DOHH2 (cell line): ENCODE measurements around the gene GNG12.

ENCODE experiments used
- H3F3A ChIP-seq: fragments of 200-600 bp; sonication (generic), shearing (Covaris generic); 2 replicates; pipeline ENCODE4 v1.6.0; 2016; ENCODE audit warnings: antibody characterized with exemption, mild to moderate bottlenecking; ENCODE audit not compliant: control insufficient read depth, insufficient read depth
- H3K27ac ChIP-seq: fragments of 200-600 bp; sonication (generic); 2 replicates; pipeline ENCODE4 v1.5.1; 2014; ENCODE audit warnings: low read depth, mild to moderate bottlenecking, low read length, moderate library complexity
- H3K27me3 ChIP-seq: fragments of 200-600 bp; sonication (generic); 2 replicates; pipeline ENCODE4 v1.6.1; 2014; ENCODE audit warnings: mild to moderate bottlenecking, low read length, mixed read lengths; ENCODE audit not compliant: control insufficient read depth
- H3K36me3 ChIP-seq: fragments of 200-600 bp; sonication (generic); 2 replicates; pipeline ENCODE4 v1.6.1; 2014; ENCODE audit warnings: mild to moderate bottlenecking, low read length, moderate library complexity, mixed read lengths; ENCODE audit not compliant: control insufficient read depth
- H3K4me1 ChIP-seq: fragments of 200-600 bp; sonication (generic); 2 replicates; pipeline ENCODE4 v1.6.1; 2014; ENCODE audit warnings: mild to moderate bottlenecking, low read length, mixed read lengths; ENCODE audit not compliant: control insufficient read depth
- H3K4me2 ChIP-seq: fragments of 200-600 bp; sonication (generic); 2 replicates; pipeline ENCODE4 v1.6.0; 2014; ENCODE audit warnings: mild to moderate bottlenecking, low read length, moderate library complexity
- H3K4me3 ChIP-seq: fragments of 200-600 bp; sonication (generic); 2 replicates; pipeline ENCODE4 v1.5.1; 2014; ENCODE audit warnings: mild to moderate bottlenecking, low read length, mixed read lengths
- H3K79me2 ChIP-seq: fragments of 200-600 bp; sonication (generic); 2 replicates; pipeline ENCODE4 v1.6.1; 2014; ENCODE audit warnings: mild to moderate bottlenecking, low read length, mixed read lengths; ENCODE audit not compliant: control insufficient read depth
- H3K9me2 ChIP-seq: fragments of 200-600 bp; sonication (generic); replicated peaks from 2 replicates; pipeline ENCODE4 v1.6.1; 2014; ENCODE audit warnings: mild to moderate bottlenecking, low read length, mixed read lengths; ENCODE audit not compliant: control insufficient read depth
- H3K9me3 ChIP-seq: fragments of 200-600 bp; sonication (generic); 2 replicates; pipeline ENCODE4 v1.6.1; 2014; ENCODE audit warnings: antibody characterized with exemption, low read length, mixed read lengths; ENCODE audit not compliant: control insufficient read depth, insufficient read depth
- H4K20me1 ChIP-seq: fragments of 200-600 bp; sonication (generic); 2 replicates; pipeline ENCODE4 v1.6.0; 2014; ENCODE audit warnings: low read depth, mild to moderate bottlenecking, antibody characterized with exemption, low read length, moderate library complexity; ENCODE audit not compliant: control insufficient read depth, insufficient read depth
- EZH2phosphoT487 ChIP-seq: fragments of 200-600 bp; sonication (generic); IDR thresholded peaks from 2 replicates; pipeline ENCODE4 v1.6.1; 2017; ENCODE audit warnings: borderline replicate concordance, mild to moderate bottlenecking, antibody characterized with exemption, low read length, moderate library complexity, mixed read lengths
- TF ChIP-seq, protein P1 (sequence below): fragments of 200-600 bp; sonication (generic); IDR thresholded peaks from one replicate; pipeline ENCODE4 v1.5.1; 2014; ENCODE audit warnings: antibody characterized with exemption, mild to moderate bottlenecking, low read depth, low read length; ENCODE audit not compliant: poor library complexity, severe bottlenecking

GNG12 gene

DNA sequence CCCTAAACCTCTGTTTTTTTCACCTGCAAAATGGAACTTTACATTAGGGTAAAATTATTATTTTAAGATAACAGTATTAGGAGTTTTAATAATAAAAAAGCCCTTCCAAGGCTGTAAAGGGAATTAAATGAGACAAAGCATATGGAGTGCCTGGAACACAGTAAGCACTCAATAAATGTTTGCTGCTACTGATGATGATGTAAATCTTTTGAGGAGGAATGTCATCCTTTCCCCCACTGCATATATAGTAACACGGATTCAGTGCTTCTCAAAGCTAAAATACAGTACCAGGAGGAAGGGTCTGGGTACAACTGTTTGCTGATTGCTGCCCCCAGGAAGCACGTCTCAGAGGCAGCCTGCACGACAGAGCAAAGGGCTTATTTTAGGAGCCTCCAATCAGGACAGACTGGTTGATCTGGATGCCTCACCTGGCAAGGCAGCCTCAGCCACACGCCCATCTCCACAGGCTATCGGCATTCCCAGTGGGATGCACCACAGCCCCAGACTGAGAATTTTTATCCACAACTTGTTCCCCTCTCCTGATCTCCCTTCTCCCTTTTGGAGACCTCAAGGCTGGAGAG is 83.9 kb downstream of the GNG12 start:
- H3K36me3 ChIP-seq, result no peaks in the 10 kb centered on the region
- no peaks in the 10 kb centered on the region for H3K27me3 ChIP-seq
- H3K4me2 ChIP-seq, result no peak overlapping the region

DNA sequence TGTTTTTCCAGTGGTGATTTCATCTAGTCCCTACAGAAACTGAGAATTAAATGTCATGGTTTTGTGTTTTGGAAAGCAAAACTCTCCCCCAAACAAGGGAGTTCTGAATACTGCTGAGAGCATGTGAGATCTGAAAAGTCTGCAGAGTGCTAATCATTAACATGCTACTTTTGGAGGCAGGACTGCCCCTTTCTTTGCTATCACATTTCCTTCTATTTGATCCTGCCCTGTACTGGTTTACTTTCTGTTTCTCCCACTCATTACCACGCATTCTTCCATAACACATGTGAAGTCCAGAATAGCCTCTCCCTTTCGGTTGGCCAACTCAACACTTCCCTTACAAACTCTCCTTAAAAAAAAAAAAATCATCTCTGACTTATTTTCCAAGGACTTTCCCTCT is 84.6 kb downstream of the GNG12 start:
- H3F3A ChIP-seq, result no peaks in the 10 kb centered on the region
- no peak overlapping the region for H3K4me2 ChIP-seq
- TF ChIP-seq, protein P1, sequence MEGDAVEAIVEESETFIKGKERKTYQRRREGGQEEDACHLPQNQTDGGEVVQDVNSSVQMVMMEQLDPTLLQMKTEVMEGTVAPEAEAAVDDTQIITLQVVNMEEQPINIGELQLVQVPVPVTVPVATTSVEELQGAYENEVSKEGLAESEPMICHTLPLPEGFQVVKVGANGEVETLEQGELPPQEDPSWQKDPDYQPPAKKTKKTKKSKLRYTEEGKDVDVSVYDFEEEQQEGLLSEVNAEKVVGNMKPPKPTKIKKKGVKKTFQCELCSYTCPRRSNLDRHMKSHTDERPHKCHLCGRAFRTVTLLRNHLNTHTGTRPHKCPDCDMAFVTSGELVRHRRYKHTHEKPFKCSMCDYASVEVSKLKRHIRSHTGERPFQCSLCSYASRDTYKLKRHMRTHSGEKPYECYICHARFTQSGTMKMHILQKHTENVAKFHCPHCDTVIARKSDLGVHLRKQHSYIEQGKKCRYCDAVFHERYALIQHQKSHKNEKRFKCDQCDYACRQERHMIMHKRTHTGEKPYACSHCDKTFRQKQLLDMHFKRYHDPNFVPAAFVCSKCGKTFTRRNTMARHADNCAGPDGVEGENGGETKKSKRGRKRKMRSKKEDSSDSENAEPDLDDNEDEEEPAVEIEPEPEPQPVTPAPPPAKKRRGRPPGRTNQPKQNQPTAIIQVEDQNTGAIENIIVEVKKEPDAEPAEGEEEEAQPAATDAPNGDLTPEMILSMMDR, result no peak
- no peak for TF ChIP-seq EZH2phosphoT487
- no peaks in the 10 kb centered on the region for H3K9me3 ChIP-seq
- H3K9me2 ChIP-seq, result no peaks in the 10 kb centered on the region
- H3K36me3 ChIP-seq, result no peaks in the 10 kb centered on the region
- H3K4me1 ChIP-seq, result peaks cover 4% of the 10 kb centered on the region
- H3K27me3 ChIP-seq, result no peaks in the 10 kb centered on the region
- no peaks in the 10 kb centered on the region for H4K20me1 ChIP-seq
- no peak overlapping the region for H3K4me3 ChIP-seq
- H3K79me2 ChIP-seq, result no peaks in the 10 kb centered on the region
- H3K27ac ChIP-seq, result no peak overlapping the region

More for the DNA sequence above, 83.9 kb downstream of the GNG12 start:
- TF ChIP-seq EZH2phosphoT487, result no peak
- TF ChIP-seq, protein P1, result no peak
- Histone ChIP-seq H3K79me2 (no peaks in the 10 kb centered on the region), H3K4me1 (no peaks in the 10 kb centered on the region), H3F3A (no peaks in the 10 kb centered on the region), H4K20me1 (no peaks in the 10 kb centered on the region), H3K9me2 (no peaks in the 10 kb centered on the region), H3K4me3 (no peak overlapping the region), H3K27ac (no peak overlapping the region), H3K9me3 (no peaks in the 10 kb centered on the region)

DNA sequence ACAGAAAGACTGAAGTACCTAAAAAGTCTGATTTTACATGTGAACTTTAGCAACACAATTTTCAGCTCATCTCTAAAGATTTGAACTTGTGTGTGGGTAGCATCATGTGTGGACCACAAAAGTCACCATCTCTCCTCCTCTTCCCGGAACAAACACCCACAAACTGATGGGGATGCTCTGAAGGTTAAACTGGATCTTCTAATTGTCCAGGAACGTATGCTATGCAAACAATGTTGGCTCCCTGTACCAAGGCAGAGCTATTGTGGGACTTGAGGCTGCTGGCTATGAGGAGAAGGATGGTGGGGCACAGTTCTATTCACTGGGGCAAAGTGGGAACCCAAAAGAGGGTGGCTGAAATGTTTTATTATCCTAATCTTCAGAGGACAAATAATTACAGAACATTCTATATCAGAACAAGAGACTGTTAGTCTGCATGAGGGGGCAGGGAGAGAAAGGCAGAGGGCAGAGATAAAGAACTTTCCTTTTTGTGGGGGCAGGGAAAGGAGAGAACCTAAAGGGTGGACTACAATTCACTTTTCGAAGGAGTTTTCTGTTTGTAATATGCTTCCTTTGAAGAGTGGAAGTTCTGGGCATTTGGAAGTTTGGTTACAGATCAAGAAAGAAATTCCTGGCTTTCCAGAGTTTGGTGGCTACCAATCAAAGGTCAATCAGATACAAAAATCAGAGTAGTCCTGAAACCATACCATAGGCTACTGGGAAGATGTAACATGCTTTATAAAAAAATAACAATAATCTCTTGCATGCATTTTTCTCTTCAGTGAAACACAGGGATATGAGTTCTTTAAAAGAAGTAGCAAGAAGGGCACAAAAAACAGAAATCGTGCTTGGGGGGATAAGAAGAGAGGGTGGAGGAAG is 85.4 kb downstream of the GNG12 start:
- no peak overlapping the region for H3K4me3 ChIP-seq
- peaks cover 11% of the 10 kb centered on the region for H3K4me1 ChIP-seq
- no peaks in the 10 kb centered on the region for H3K36me3 ChIP-seq
- H3K27me3 ChIP-seq, result no peaks in the 10 kb centered on the region
- no peaks in the 10 kb centered on the region for H3K79me2 ChIP-seq
- no peaks in the 10 kb centered on the region for H4K20me1 ChIP-seq
- H3K9me2 ChIP-seq, result no peaks in the 10 kb centered on the region
- TF ChIP-seq, protein P1, result no peak
- TF ChIP-seq EZH2phosphoT487, result no peak
- H3F3A ChIP-seq, result no peaks in the 10 kb centered on the region
- no peaks in the 10 kb centered on the region for H3K9me3 ChIP-seq
- no peak overlapping the region for H3K4me2 ChIP-seq
- no peak overlapping the region for H3K27ac ChIP-seq
